Left lung (tissue), 10 donors: Measurements from ENCODE around the gene ALPK3. TPM values are rescaled to one million over a fixed set of nuclear protein-coding genes. Genes with fewer than 3 reads are reported as not detected.
A peak's percentile ranks its signal among the peaks of the same experiment; 100 is the strongest.

ENCODE experiments used
- ATAC-seq: fragments of 200-7000 bp; cut with Tn5 transposase; one replicate; pipeline ENCODE4 v1.9.1; 2020; ENCODE audit warnings: moderate library complexity
- DNase-seq, 4 donors: peaks; one replicate each; pipeline ENCODE4 v3.0.0-alpha.2; 2013 to 2020
- H3K27ac ChIP-seq, 2 donors: fragments of 200-600 bp; sonication (generic) in 1 of 2; one replicate each; pipeline versions ENCODE4 v1.5.0 to v1.8.0; 2020 to 2021
- H3K27me3 ChIP-seq, 2 donors: fragments of 200-600 bp; sonication (generic) in 1 of 2; one replicate each; pipeline versions ENCODE4 v1.5.0 to v1.8.0; 2020 to 2021
- H3K36me3 ChIP-seq, 2 donors: fragments of 200-600 bp; sonication (generic) in 1 of 2; one replicate each; pipeline versions ENCODE4 v1.5.0 to v1.8.0; 2020 to 2021
- H3K4me1 ChIP-seq, 2 donors: fragments of 200-600 bp; one replicate each; pipeline ENCODE4 v1.8.0; 2021
- H3K4me3 ChIP-seq, 2 donors: fragments of 200-600 bp; sonication (generic) in 1 of 2; one replicate each; pipeline versions ENCODE4 v1.5.0 to v1.8.0; 2020 to 2021; ENCODE audit warnings: mild to moderate bottlenecking in 1 of 2
- H3K9me3 ChIP-seq, 2 donors: fragments of 200-600 bp; sonication (generic) in 1 of 2; one replicate each; pipeline versions ENCODE4 v1.5.0 to v1.8.0; 2020 to 2021
- CTCF ChIP-seq, 2 donors: fragments of 200-600 bp; sonication (generic) in 1 of 2; IDR thresholded peaks; one replicate each; pipeline versions ENCODE4 v1.5.0 to v1.8.0; 2021; ENCODE audit warnings: antibody characterized with exemption in 2 of 2
- intact Hi-C, 2 donors: fragments of 100-400 bp; cut with DNase I; formaldehyde crosslinking; loops; one replicate each; pipeline versions ENCODE4 v1.11.2 to v1.14.2; 2022
- polyA plus RNA-seq, 6 donors: library from polyadenylated mRNA; unstranded; fragments of 120-200 nt; gene quantifications; one replicate each; pipeline ENCODE4 v1.2.1, GENCODE V29; 2013; ENCODE audit not compliant: insufficient read length in 6 of 6
- total RNA-seq, 2 donors: library from RNA; stranded (reverse); fragmentation: NEBNext Ultra II Directional; extraction: Animal tissue kit (Norgen Biotek cat#: 25700); gene quantifications; one replicate each; pipeline ENCODE4 v1.2.1, GENCODE V29; 2021
- donor health status: DM: no; HTN: yes; CAD: no.
- donor health status: DM: no; HTN: no; CAD: no.

ALPK3 gene
- total and polyA plus RNA-seq, 8 donors: 6.9 to 23.4 (median 18.3) TPM

GRCh38 chr15:84821501-84822021, 4.4 kb downstream of the ALPK3 start:
- TF ChIP-seq CTCF (IDR thresholded peaks at IDR 0.05): no peak
- ATAC-seq (no peak), DNase-seq (no peak)
- no peak overlapping the region for H3K4me3 ChIP-seq
- H3K27ac ChIP-seq: peak overlapping the region in 1 of 2 donors; percentile 23
- peaks cover 0 to 7% of the 10 kb centered on the region in 2 donors for H3K27me3 ChIP-seq
- intact Hi-C loops: no loop called here
- H3K9me3 ChIP-seq: no peaks in the 10 kb centered on the region
- H3K36me3 ChIP-seq: no peaks in the 10 kb centered on the region
- H3K4me1 ChIP-seq: peaks cover 6 to 36% of the 10 kb centered on the region in 2 donors

DNA sequence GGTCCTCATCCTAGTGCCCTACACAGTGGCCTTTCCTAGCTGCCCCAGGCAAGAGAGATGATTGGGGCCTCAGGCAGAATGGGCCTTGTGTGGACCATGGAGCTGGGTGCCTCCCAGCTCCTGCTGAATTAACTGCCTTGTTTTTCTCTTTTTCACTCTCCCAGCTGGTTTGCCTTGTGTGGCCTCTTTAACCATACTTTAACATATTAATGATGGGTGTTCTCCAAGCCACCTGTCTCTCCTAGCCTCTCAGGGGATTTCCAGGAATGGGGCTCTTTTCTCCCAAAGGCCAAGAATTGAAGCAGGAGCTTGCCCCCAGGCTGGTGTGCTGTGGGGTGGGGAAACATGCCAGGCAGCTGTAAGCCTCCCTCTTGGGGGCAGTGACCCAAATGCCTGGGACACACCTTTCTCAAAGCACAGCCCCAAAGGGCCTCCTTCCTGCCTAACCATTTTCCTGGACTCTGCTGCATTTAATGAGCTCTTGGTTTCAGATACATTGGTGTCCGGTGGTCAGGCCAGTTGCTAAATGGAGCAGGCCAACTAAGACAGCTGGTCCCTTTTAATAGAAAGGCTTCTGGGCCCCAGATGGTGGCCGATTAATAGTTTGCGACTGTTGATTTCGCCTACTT, 5.6 kb downstream of the ALPK3 start:
- H3K36me3 ChIP-seq: no peaks in the 10 kb centered on the region
- no peaks in the 10 kb centered on the region for H3K27me3 ChIP-seq
- H3K4me3 ChIP-seq: no peak overlapping the region
- TF ChIP-seq CTCF (IDR thresholded peaks at IDR 0.05): no peak
- no peaks in the 10 kb centered on the region for H3K9me3 ChIP-seq
- DNase-seq (peak in 2 of 4 donors; percentile 44 to 72), ATAC-seq (no peak)
- intact Hi-C loops: no loop called here
- peak overlapping the region in 1 of 2 donors; percentile 23 for H3K27ac ChIP-seq
- H3K4me1 ChIP-seq: peaks cover 6 to 25% of the 10 kb centered on the region in 2 donors

GRCh38 chr15:84823282-84823878, 6.2 kb downstream of the ALPK3 start:
- DNase-seq: no peak
- H3K27me3 ChIP-seq: no peaks in the 10 kb centered on the region
- no peak for ATAC-seq
- H3K4me3 ChIP-seq: no peak overlapping the region
- H3K9me3 ChIP-seq: no peaks in the 10 kb centered on the region
- peaks cover 4 to 21% of the 10 kb centered on the region in 2 donors for H3K4me1 ChIP-seq
- H3K36me3 ChIP-seq: no peaks in the 10 kb centered on the region
- peak overlapping the region in 1 of 2 donors; percentile 5 for H3K27ac ChIP-seq
- no peak for TF ChIP-seq CTCF (IDR thresholded peaks at IDR 0.05)
- intact Hi-C loops: no loop called here

- ATAC-seq: peak; percentile 27
- H3K36me3 ChIP-seq: no peaks in the 10 kb centered on the region
- no peaks in the 10 kb centered on the region for H3K9me3 ChIP-seq
- intact Hi-C loops: no loop called here
- no peak for TF ChIP-seq CTCF (IDR thresholded peaks at IDR 0.05)
- H3K27ac ChIP-seq: no peak overlapping the region
- peaks cover 0 to 17% of the 10 kb centered on the region in 2 donors for H3K4me1 ChIP-seq
- peak in 2 of 4 donors; percentile 85 to 88 for DNase-seq
- no peak overlapping the region for H3K4me3 ChIP-seq
- no peaks in the 10 kb centered on the region for H3K27me3 ChIP-seq
Observed at GRCh38 chr15:84824260-84825007, 7.3 kb downstream of the ALPK3 start.

- intact Hi-C loops: no loop called here
- Histone ChIP-seq H3K4me1 (peaks cover 0 to 12% of the 10 kb centered on the region in 2 donors), H3K36me3 (no peaks in the 10 kb centered on the region), H3K27me3 (no peaks in the 10 kb centered on the region), H3K9me3 (no peaks in the 10 kb centered on the region), H3K27ac (no peak overlapping the region), H3K4me3 (no peak overlapping the region)
- TF ChIP-seq CTCF (IDR thresholded peaks at IDR 0.05): peak in 1 of 2 donors; percentile 22
- ATAC-seq (peak; percentile 77), DNase-seq (peak in 1 of 4 donors; percentile 61)
Observed at GRCh38 chr15:84826369-84826823, 9.2 kb downstream of the ALPK3 start.
